T1000 (cell line): ENCODE data around the gene CACNA1C.

ENCODE experiments used
- DNase-seq: peaks from one replicate; lab custom pipeline; 2025; ENCODE audit warnings: mixed read lengths; lab: John Stamatoyannopoulos, UW

CACNA1C gene

GRCh38 chr12:2745655-2746054 is 692.9 kb downstream of the CACNA1C start:
- DNase-seq, result no peak
